AG04450 (cell line): Measurements from ENCODE around the gene PHRF1. TPM values are rescaled to one million over a fixed set of nuclear protein-coding genes. Genes with fewer than 3 reads are reported as not detected.

ENCODE experiments used
- CTCF ChIA-PET: fragments of 300-600, 350-600 bp; formaldehyde crosslinking; extraction: SDS; loops from one replicate; lab custom pipeline; 2022; ENCODE audit warnings: antibody characterized with exemption, inconsistent platforms; lab: Charles Lee
- POLR2A ChIA-PET: fragments of 350-600 bp; formaldehyde crosslinking; extraction: SDS; loops from one replicate; lab custom pipeline; 2021; ENCODE audit warnings: antibody characterized with exemption, inconsistent platforms; lab: Yijun Ruan, JAX
- DNase-seq: peaks from one replicate; pipeline ENCODE4 v3.0.0-alpha.2; 2011; ENCODE audit warnings: low read depth, low spot score
- H3K27ac ChIP-seq: one replicate; pipeline ENCODE4 v1.5.1; 2012; ENCODE audit warnings: low read depth, low read length, control low read depth
- H3K27me3 ChIP-seq: one replicate; pipeline ENCODE4 v1.6.0; 2012; ENCODE audit warnings: low read length; ENCODE audit not compliant: control insufficient read depth, insufficient read depth
- H3K4me3 ChIP-seq: 2 replicates; pipeline ENCODE4 v1.5.1; 2011; ENCODE audit warnings: mild to moderate bottlenecking, low read depth, low read length, control low read depth
- H3K9me3 ChIP-seq: 2 replicates; pipeline ENCODE4 v1.5.1; 2012; ENCODE audit warnings: low read length; ENCODE audit not compliant: control insufficient read depth, insufficient read depth
- CTCF ChIP-seq: IDR thresholded peaks from 2 replicates; pipeline ENCODE4 v1.5.1; 2011; ENCODE audit warnings: low read depth, low read length, control low read depth, inconsistent platforms
- polyA plus RNA-seq: library from polyadenylated mRNA; depleted of rRNA; stranded (reverse); fragments of >200 nt; gene quantifications from 2 replicates; pipeline ENCODE4 v1.2.3, GENCODE V29; 2011

Gene PHRF1
- polyA plus RNA-seq, 1 experiment = 7.3 TPM

GRCh38 chr11:578276-579035 lies 2.2 kb downstream of the PHRF1 start:
- no peak for DNase-seq
- CTCF ChIA-PET = no interaction called here
- H3K4me3 ChIP-seq = peak overlapping the region; percentile 91
- TF ChIP-seq CTCF = no peak
- no peaks in the 10 kb centered on the region; the same call in 1 of the 2 replicates for H3K9me3 ChIP-seq
- POLR2A ChIA-PET = interaction anchor here (1.6 kb wide), 1 partner anchor 10 kb away, joined by 3 read pairs; no protein-coding TSS in a partner anchor
- H3K27ac ChIP-seq = no peak overlapping the region
- peaks cover 8% of the 10 kb centered on the region for H3K27me3 ChIP-seq

- Histone ChIP-seq H3K27ac (no peak overlapping the region), H3K27me3 (peaks cover 3% of the 10 kb centered on the region), H3K4me3 (no peak overlapping the region), H3K9me3 (no peaks in the 10 kb centered on the region; the same call in 1 of the 2 replicates)
- POLR2A ChIA-PET = no interaction called here
- no peak for TF ChIP-seq CTCF
- DNase-seq = no peak
- CTCF ChIA-PET = no interaction called here
Measured at GRCh38 chr11:579830-580601, 3.7 kb downstream of the PHRF1 start.

GRCh38 chr11:581342-581741 lies 5.1 kb downstream of the PHRF1 start:
- no peak for DNase-seq
- Histone ChIP-seq H3K9me3 (no peaks in the 10 kb centered on the region; the same call in 1 of the 2 replicates), H3K4me3 (no peak overlapping the region), H3K27me3 (no peaks in the 10 kb centered on the region), H3K27ac (no peak overlapping the region)
- no peak for TF ChIP-seq CTCF
- ChIA-PET POLR2A (no interaction called here), CTCF (no interaction called here)

- no peak overlapping the region for H3K27ac ChIP-seq
- H3K9me3 ChIP-seq = no peaks in the 10 kb centered on the region; the same call in 1 of the 2 replicates
- H3K4me3 ChIP-seq = no peak overlapping the region
- POLR2A ChIA-PET = no interaction called here
- DNase-seq = no peak
- H3K27me3 ChIP-seq = no peaks in the 10 kb centered on the region
- TF ChIP-seq CTCF = no peak
- CTCF ChIA-PET = no interaction called here
Measured at GRCh38 chr11:581752-582151, 5.5 kb downstream of the PHRF1 start.

GRCh38 chr11:584287-584686 lies 8.0 kb downstream of the PHRF1 start:
- ChIA-PET CTCF (no interaction called here), POLR2A (interaction anchor here (0.6 kb wide), 1 partner anchor 53 kb away, joined by 3 read pairs; no protein-coding TSS in a partner anchor)
- no peak overlapping the region for H3K4me3 ChIP-seq
- H3K9me3 ChIP-seq = no peaks in the 10 kb centered on the region; the same call in 1 of the 2 replicates
- no peak for TF ChIP-seq CTCF
- no peak overlapping the region for H3K27ac ChIP-seq
- no peaks in the 10 kb centered on the region for H3K27me3 ChIP-seq
- no peak for DNase-seq
